Loucy (cell line): ENCODE results near the gene UBR1.

ENCODE experiments used
- EZH2phosphoT487 ChIP-seq: fragments of 200-600 bp; IDR thresholded peaks from 2 replicates; pipeline ENCODE4 v1.6.1; 2018; ENCODE audit warnings: antibody characterized with exemption, mild to moderate bottlenecking, moderate library complexity, borderline replicate concordance
- TF ChIP-seq, protein P1 (sequence below): fragments of 200-600 bp; sonication (generic); conservative IDR thresholded peaks from 2 replicates; pipeline ENCODE4 v1.5.1; 2014; ENCODE audit warnings: mild to moderate bottlenecking, antibody characterized with exemption, low read length

GRCh38 chr15:42921342-42921731, 184.5 kb downstream of the UBR1 start:
- TF ChIP-seq, protein P1, sequence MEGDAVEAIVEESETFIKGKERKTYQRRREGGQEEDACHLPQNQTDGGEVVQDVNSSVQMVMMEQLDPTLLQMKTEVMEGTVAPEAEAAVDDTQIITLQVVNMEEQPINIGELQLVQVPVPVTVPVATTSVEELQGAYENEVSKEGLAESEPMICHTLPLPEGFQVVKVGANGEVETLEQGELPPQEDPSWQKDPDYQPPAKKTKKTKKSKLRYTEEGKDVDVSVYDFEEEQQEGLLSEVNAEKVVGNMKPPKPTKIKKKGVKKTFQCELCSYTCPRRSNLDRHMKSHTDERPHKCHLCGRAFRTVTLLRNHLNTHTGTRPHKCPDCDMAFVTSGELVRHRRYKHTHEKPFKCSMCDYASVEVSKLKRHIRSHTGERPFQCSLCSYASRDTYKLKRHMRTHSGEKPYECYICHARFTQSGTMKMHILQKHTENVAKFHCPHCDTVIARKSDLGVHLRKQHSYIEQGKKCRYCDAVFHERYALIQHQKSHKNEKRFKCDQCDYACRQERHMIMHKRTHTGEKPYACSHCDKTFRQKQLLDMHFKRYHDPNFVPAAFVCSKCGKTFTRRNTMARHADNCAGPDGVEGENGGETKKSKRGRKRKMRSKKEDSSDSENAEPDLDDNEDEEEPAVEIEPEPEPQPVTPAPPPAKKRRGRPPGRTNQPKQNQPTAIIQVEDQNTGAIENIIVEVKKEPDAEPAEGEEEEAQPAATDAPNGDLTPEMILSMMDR, result no peak
- no peak for TF ChIP-seq EZH2phosphoT487
